Hepatocyte (in vitro differentiated cells): Measurements from ENCODE around the gene PAK1.

ENCODE experiments used
- EZH2 ChIP-seq: fragments of 200-600 bp; sonication (generic); IDR thresholded peaks from 2 replicates; pipeline ENCODE4 v1.6.1; 2016; ENCODE audit warnings: antibody characterized with exemption, mild to moderate bottlenecking, borderline replicate concordance
- TF ChIP-seq, protein P1 (sequence below): fragments of 200-600 bp; sonication (generic); IDR thresholded peaks from 2 replicates; pipeline ENCODE4 v1.5.1; 2016; ENCODE audit warnings: antibody characterized with exemption, mild to moderate bottlenecking; ENCODE audit not compliant: poor library complexity

DNA sequence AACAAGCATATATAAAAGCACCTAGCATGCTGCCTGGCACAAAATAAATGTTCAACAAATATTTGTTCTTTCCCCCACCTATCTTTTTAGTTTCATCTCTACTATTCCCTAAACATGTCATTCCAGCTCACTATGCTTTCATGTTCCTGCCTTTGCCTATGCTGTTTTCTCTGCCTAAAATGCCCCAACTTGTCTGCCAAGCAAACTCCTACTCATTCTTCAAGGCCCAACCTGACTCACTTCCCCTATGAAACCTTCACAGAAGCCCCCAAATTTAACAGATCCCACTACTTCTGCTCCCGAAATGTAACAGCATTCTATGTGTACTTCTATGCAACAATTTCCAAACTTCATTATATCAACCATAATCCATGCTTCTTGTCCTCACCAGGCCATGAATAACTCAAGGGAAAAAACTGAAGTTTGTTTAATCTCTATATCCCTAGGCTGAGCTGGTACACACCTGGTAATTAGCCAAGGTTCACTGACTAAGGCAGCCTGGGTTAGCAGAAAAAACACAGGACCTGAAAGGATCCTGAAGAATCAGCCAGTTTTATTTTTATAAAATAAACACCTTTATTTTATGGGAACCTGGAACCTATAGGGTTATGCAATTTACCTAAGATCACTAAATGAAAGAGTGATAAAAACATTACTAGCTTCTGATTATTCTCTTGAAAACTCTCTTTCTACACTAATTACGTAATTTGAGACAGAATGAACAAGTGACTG is 72.2 kb downstream of the PAK1 start:
- TF ChIP-seq, protein P1, sequence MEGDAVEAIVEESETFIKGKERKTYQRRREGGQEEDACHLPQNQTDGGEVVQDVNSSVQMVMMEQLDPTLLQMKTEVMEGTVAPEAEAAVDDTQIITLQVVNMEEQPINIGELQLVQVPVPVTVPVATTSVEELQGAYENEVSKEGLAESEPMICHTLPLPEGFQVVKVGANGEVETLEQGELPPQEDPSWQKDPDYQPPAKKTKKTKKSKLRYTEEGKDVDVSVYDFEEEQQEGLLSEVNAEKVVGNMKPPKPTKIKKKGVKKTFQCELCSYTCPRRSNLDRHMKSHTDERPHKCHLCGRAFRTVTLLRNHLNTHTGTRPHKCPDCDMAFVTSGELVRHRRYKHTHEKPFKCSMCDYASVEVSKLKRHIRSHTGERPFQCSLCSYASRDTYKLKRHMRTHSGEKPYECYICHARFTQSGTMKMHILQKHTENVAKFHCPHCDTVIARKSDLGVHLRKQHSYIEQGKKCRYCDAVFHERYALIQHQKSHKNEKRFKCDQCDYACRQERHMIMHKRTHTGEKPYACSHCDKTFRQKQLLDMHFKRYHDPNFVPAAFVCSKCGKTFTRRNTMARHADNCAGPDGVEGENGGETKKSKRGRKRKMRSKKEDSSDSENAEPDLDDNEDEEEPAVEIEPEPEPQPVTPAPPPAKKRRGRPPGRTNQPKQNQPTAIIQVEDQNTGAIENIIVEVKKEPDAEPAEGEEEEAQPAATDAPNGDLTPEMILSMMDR, result no peak
- no peak for TF ChIP-seq EZH2
